Neuronal stem cell (in vitro differentiated cells): ENCODE results near the gene KATNAL1.

Source experiments
- DNase-seq: peaks from one replicate; pipeline ENCODE4 v3.0.0-alpha.2; 2013; ENCODE audit warnings: low spot score
- H2AFZ ChIP-seq: one replicate; pipeline ENCODE4 v1.6.1; 2013; ENCODE audit warnings: mild to moderate bottlenecking, low read length, inconsistent platforms
- H2AK5ac ChIP-seq: 2 replicates; pipeline ENCODE4 v1.6.1; 2013; ENCODE audit warnings: low read depth, mild to moderate bottlenecking, inconsistent platforms, low read length, moderate library complexity, mixed read lengths
- H2BK120ac ChIP-seq: 2 replicates; pipeline ENCODE4 v1.6.1; 2013; ENCODE audit warnings: low read depth, mild to moderate bottlenecking, inconsistent platforms, low read length, moderate library complexity, mixed read lengths
- H2BK12ac ChIP-seq: one replicate; pipeline ENCODE4 v1.6.1; 2013; ENCODE audit warnings: low read length, inconsistent platforms
- H2BK15ac ChIP-seq: 2 replicates; pipeline ENCODE4 v1.6.1; 2013; ENCODE audit warnings: mild to moderate bottlenecking, low read length, inconsistent platforms, mixed read lengths
- H2BK5ac ChIP-seq: one replicate; pipeline ENCODE4 v1.6.1; 2013; ENCODE audit warnings: inconsistent platforms, mild to moderate bottlenecking, low read length, moderate library complexity
- H3K14ac ChIP-seq: one replicate; pipeline ENCODE4 v1.6.1; 2013; ENCODE audit warnings: low read length, inconsistent platforms
- H3K18ac ChIP-seq: 2 replicates; pipeline ENCODE4 v1.6.1; 2013; ENCODE audit warnings: low read length, inconsistent platforms
- H3K23ac ChIP-seq: 2 replicates; pipeline ENCODE4 v1.6.1; 2013; ENCODE audit warnings: low read depth, mild to moderate bottlenecking, mixed read lengths, low read length, inconsistent platforms; ENCODE audit not compliant: poor library complexity
- H3K27ac ChIP-seq: replicated peaks from 3 replicates; pipeline ENCODE4 v1.5.1; 2013; ENCODE audit warnings: low read length, inconsistent platforms
- H3K27me3 ChIP-seq, 3 experiments: 2 replicates each; pipeline ENCODE4 v1.6.1; 2013; ENCODE audit warnings: low read length in 3 of 3, mild to moderate bottlenecking in 2 of 3, inconsistent platforms in 1 of 3, low read depth in 1 of 3, mixed read lengths in 1 of 3, moderate library complexity in 1 of 3; ENCODE audit not compliant: control insufficient read depth in 3 of 3, insufficient read depth in 3 of 3
- H3K36me3 ChIP-seq, 2 donors: replicated peaks in 1 of 2; 2 replicates each; pipeline ENCODE4 v1.6.1; 2013; ENCODE audit warnings: low read length in 2 of 2; ENCODE audit not compliant: control insufficient read depth in 2 of 2, insufficient read depth in 2 of 2
- H3K4ac ChIP-seq: 2 replicates; pipeline ENCODE4 v1.6.1; 2013; ENCODE audit warnings: inconsistent platforms, mild to moderate bottlenecking, low read length, moderate library complexity
- H3K4me1 ChIP-seq, 2 donors: 1 replicate in 1 of 2; 2 replicates in 1 of 2; pipeline ENCODE4 v1.6.1; 2013; ENCODE audit warnings: low read length in 2 of 2, low read depth in 1 of 2; ENCODE audit not compliant: control insufficient read depth in 2 of 2, insufficient read depth in 1 of 2
- H3K4me2 ChIP-seq: one replicate; pipeline ENCODE4 v1.6.1; 2013; ENCODE audit warnings: mild to moderate bottlenecking, low read length, inconsistent platforms; ENCODE audit not compliant: insufficient read depth, poor library complexity, severe bottlenecking
- H3K4me3 ChIP-seq, 2 donors: 2 replicates each; pipeline ENCODE4 v1.5.1; 2013; ENCODE audit warnings: low read length in 2 of 2, mild to moderate bottlenecking in 2 of 2, inconsistent platforms in 1 of 2, moderate library complexity in 1 of 2
- H3K79me1 ChIP-seq: one replicate; pipeline ENCODE4 v1.6.1; 2013; ENCODE audit warnings: low read depth, mild to moderate bottlenecking, inconsistent platforms, low read length, moderate library complexity
- H3K9ac ChIP-seq: one replicate; pipeline ENCODE4 v1.6.1; 2013; ENCODE audit warnings: mild to moderate bottlenecking, low read depth, low read length, inconsistent platforms; ENCODE audit not compliant: poor library complexity
- H3K9me3 ChIP-seq, 2 donors: replicated peaks in 1 of 2; 2 replicates each; pipeline versions ENCODE3 to v1.6.1; 2013; ENCODE audit warnings: low read length in 2 of 2, mild to moderate bottlenecking in 2 of 2, inconsistent platforms in 1 of 2, low read depth in 1 of 2, mixed read lengths in 1 of 2, moderate library complexity in 1 of 2; ENCODE audit not compliant: control insufficient read depth in 2 of 2, insufficient read depth in 1 of 2
- H4K8ac ChIP-seq: one replicate; pipeline ENCODE4 v1.6.1; 2013; ENCODE audit warnings: low read depth, mild to moderate bottlenecking, inconsistent platforms, low read length, moderate library complexity
- H4K91ac ChIP-seq: one replicate; pipeline ENCODE4 v1.6.1; 2013; ENCODE audit warnings: low read length, low read depth, mild to moderate bottlenecking, inconsistent platforms; ENCODE audit not compliant: poor library complexity
- WGBS, 2 donors: extraction: QIAGEN DNeasy Blood & Tissue Kit; methylation state at CpG; one replicate each; pipeline ENCODE4 v1.1.7; 2013; ENCODE audit warnings: missing lambda C conversion rate in 2 of 2, mixed read lengths in 1 of 2; ENCODE audit not compliant: insufficient read length in 2 of 2, insufficient replicate concordance in 1 of 2; ENCODE audit errors: extremely low coverage in 2 of 2; 5-methylcytosine and 5-hydroxymethylcytosine counted together

The KATNAL1 gene

DNA sequence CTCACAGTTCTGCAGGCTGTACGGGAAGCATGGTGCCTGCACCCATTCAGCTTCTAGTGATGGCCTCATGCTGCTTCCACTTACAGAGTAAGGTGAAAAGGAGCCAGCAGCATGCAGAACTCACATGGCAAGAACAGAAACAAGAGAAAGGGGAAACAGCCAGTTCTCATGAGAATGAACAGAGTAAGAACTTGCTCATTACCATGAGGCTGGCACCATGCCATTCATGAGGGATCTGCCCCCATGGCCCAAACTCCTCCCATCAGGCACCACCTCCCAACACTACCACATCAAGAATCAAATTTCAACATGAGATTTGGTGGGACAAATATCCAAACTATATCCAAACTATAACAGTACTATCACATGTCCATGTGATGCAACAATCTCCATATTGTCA lies 72.1 kb downstream of the KATNAL1 start:
- no peak overlapping the region for H3K18ac ChIP-seq
- no peak overlapping the region for H2BK120ac ChIP-seq
- no peak overlapping the region for H3K4me3 ChIP-seq
- no peak overlapping the region for H4K91ac ChIP-seq
- H3K4ac ChIP-seq, result no peak overlapping the region
- H3K23ac ChIP-seq, result no peak overlapping the region
- no peaks in the 10 kb centered on the region for H3K27me3 ChIP-seq
- H3K9me3 ChIP-seq, result peaks cover 0 to 20% of the 10 kb centered on the region in 2 donors
- H3K36me3 ChIP-seq, result peaks cover 0 to 23% of the 10 kb centered on the region in 2 donors
- H3K14ac ChIP-seq, result no peak overlapping the region
- no peak overlapping the region for H3K9ac ChIP-seq
- peaks cover 0 to 9% of the 10 kb centered on the region in 2 donors for H3K4me1 ChIP-seq
- no peak overlapping the region for H2BK15ac ChIP-seq
- WGBS, 2 donors, result no CpG with 5 or more reads among the region's 1 CpG
- no peak overlapping the region for H2BK5ac ChIP-seq
- no peak overlapping the region for H2BK12ac ChIP-seq
- H2AK5ac ChIP-seq, result no peak overlapping the region
- no peak overlapping the region for H3K27ac ChIP-seq
- no peak for DNase-seq
- no peak overlapping the region for H2AFZ ChIP-seq
- H4K8ac ChIP-seq, result no peak overlapping the region
- no peaks in the 10 kb centered on the region for H3K79me1 ChIP-seq
- no peak overlapping the region for H3K4me2 ChIP-seq

DNA sequence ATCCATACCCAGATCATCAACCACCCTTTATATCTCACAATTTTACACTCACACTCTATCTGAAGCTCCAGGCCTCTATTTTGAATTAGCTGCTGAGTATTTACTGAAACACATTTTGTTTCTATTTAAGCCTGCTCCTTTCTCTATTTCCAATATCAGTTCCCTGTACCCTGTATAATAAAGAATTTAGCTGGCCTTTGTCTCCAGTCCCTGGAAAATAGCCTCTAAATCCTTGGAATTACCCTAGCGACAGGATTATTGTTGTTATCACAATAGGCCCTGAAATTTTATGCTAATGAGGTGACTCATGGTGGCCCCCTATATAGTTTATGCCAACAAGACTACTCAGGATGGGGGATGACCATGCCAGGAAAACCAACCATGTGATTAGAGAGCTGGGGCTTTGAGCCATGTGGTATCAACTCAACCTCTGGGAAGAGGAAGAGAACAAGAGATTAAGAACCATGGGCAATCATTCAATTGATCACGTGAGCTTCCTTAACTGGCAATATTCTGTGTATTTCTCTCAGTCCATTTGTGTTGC lies 72.7 kb downstream of the KATNAL1 start:
- no peak overlapping the region for H3K23ac ChIP-seq
- no CpG with 5 or more reads among the region's 2 CpGs for WGBS, 2 donors
- H3K36me3 ChIP-seq, result peaks cover 0 to 23% of the 10 kb centered on the region in 2 donors
- H3K18ac ChIP-seq, result no peak overlapping the region
- DNase-seq, result no peak
- peaks cover 0 to 9% of the 10 kb centered on the region in 2 donors for H3K4me1 ChIP-seq
- no peak overlapping the region for H2BK15ac ChIP-seq
- no peaks in the 10 kb centered on the region for H3K27me3 ChIP-seq
- H2BK120ac ChIP-seq, result no peak overlapping the region
- no peak overlapping the region for H4K8ac ChIP-seq
- no peak overlapping the region for H3K14ac ChIP-seq
- no peak overlapping the region for H2BK5ac ChIP-seq
- H3K79me1 ChIP-seq, result no peaks in the 10 kb centered on the region
- H3K9me3 ChIP-seq, result peaks cover 0 to 20% of the 10 kb centered on the region in 2 donors
- H3K4me2 ChIP-seq, result no peak overlapping the region
- no peak overlapping the region for H2AK5ac ChIP-seq
- no peak overlapping the region for H3K4me3 ChIP-seq
- H2BK12ac ChIP-seq, result no peak overlapping the region
- H4K91ac ChIP-seq, result no peak overlapping the region
- no peak overlapping the region for H2AFZ ChIP-seq
- H3K27ac ChIP-seq, result no peak overlapping the region
- no peak overlapping the region for H3K9ac ChIP-seq
- no peak overlapping the region for H3K4ac ChIP-seq

DNA sequence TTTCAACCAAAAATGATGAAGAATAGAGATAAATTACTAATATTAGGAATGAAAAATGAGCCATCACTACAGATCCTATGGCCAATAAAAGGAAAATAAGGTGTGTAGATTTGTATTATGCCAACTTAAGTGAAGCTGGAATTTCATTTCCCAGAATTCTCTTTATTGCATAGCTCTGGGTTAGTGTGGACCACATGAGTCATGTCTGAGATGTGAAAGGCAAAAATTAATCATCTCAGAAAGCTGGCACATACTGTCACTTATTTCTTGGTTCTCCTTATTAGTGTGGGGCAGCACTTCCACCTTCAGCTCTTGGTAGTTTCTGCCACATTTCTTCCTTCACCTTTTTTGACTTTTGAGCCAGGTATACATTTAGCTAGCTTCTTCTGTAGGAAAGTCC lies 82.6 kb downstream of the KATNAL1 start:
- Histone ChIP-seq H3K9me3 (peaks cover 4 to 15% of the 10 kb centered on the region in 2 donors), H3K36me3 (peaks cover 6 to 59% of the 10 kb centered on the region in 2 donors), H2BK120ac (no peak overlapping the region), H2AK5ac (no peak overlapping the region), H3K4me1 (no peaks in the 10 kb centered on the region), H3K27me3 (no peaks in the 10 kb centered on the region), H3K4ac (no peak overlapping the region), H3K23ac (no peak overlapping the region), H3K4me3 (no peak overlapping the region), H3K4me2 (no peak overlapping the region), H3K9ac (no peak overlapping the region), H2BK15ac (no peak overlapping the region), H3K18ac (no peak overlapping the region), H3K14ac (no peak overlapping the region), H2BK5ac (no peak overlapping the region), H3K27ac (no peak overlapping the region), H2AFZ (no peak overlapping the region), H3K79me1 (no peaks in the 10 kb centered on the region), H4K91ac (no peak overlapping the region), H2BK12ac (no peak overlapping the region), H4K8ac (no peak overlapping the region)
- no peak for DNase-seq

DNA sequence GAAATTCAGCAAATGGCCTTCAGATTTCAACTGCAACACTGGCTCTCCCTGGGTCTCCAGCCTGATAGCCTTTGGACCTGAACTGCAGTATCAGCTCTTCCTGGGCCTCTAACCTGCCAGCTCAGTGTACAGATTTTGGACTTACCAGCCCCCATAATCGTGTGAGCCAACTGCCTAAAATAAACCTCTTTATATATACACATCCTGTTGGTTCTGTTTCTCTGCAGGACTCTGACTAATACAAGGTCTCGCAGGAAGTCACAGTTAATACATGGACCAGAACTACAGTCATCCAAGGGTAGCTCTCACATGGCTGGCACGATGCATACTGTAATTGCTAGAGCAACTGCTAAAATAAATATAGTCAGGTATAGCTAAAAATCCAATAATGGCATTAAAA lies 85.1 kb downstream of the KATNAL1 start:
- Histone ChIP-seq H3K18ac (no peak overlapping the region), H3K4ac (no peak overlapping the region), H2AFZ (no peak overlapping the region), H2BK5ac (no peak overlapping the region), H2BK12ac (no peak overlapping the region), H3K4me2 (no peak overlapping the region), H3K27me3 (no peaks in the 10 kb centered on the region), H2BK120ac (no peak overlapping the region), H3K9me3 (peaks cover 4 to 15% of the 10 kb centered on the region in 2 donors), H3K4me3 (no peak overlapping the region), H3K23ac (no peak overlapping the region), H4K8ac (no peak overlapping the region), H3K4me1 (no peaks in the 10 kb centered on the region), H2BK15ac (no peak overlapping the region), H3K14ac (no peak overlapping the region), H2AK5ac (no peak overlapping the region), H3K27ac (no peak overlapping the region), H3K36me3 (peaks cover 6 to 43% of the 10 kb centered on the region in 2 donors), H4K91ac (no peak overlapping the region), H3K9ac (no peak overlapping the region), H3K79me1 (no peaks in the 10 kb centered on the region)
- no peak for DNase-seq
- WGBS, 2 donors, result no CpG with 5 or more reads among the region's 3 CpGs
